ENCODE results near the gene STRA6. TPM values are rescaled to one million over a fixed set of nuclear protein-coding genes. Genes with fewer than 3 reads are reported as not detected.
A peak's percentile ranks its signal among the peaks of the same experiment; 100 is the strongest.

Gene STRA6
- total RNA-seq, 1 donor from 2014 or later: 111 TPM

DNA sequence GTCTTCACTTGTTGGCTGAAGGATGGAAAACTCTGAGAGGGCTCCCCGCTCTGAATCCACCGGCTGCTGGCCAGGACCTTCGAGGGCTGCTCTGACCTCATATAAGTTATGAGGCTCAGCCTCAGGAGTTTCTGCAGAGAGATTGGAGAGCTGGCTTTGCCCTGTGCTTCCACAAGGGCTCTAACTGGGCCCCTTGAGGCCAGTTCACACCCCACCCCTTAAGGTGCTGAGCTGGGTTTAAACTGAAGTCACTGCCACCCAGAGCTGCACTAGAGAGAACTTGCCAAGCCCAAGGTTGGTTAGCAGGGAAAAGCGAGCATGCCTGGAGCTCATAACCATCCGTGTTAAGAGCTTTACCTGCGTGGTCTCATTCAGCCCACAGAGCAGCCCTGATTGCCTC is 30.8 kb upstream of the STRA6 start:
- TF ChIP-seq, protein P1, sequence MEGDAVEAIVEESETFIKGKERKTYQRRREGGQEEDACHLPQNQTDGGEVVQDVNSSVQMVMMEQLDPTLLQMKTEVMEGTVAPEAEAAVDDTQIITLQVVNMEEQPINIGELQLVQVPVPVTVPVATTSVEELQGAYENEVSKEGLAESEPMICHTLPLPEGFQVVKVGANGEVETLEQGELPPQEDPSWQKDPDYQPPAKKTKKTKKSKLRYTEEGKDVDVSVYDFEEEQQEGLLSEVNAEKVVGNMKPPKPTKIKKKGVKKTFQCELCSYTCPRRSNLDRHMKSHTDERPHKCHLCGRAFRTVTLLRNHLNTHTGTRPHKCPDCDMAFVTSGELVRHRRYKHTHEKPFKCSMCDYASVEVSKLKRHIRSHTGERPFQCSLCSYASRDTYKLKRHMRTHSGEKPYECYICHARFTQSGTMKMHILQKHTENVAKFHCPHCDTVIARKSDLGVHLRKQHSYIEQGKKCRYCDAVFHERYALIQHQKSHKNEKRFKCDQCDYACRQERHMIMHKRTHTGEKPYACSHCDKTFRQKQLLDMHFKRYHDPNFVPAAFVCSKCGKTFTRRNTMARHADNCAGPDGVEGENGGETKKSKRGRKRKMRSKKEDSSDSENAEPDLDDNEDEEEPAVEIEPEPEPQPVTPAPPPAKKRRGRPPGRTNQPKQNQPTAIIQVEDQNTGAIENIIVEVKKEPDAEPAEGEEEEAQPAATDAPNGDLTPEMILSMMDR (IDR thresholded peaks at IDR 0.05; ENCODE audit: unreplicated experiment): no peak
- Mint-ChIP-seq H3K9me3 (no peaks in the 10 kb centered on the region), H3K27me3 (ENCODE audit: low read depth) (peaks cover 11% of the 10 kb centered on the region), H3K4me3 (no peak overlapping the region), H3K27ac (no peak overlapping the region), H3K36me3 (no peaks in the 10 kb centered on the region), H3K4me1 (peaks cover 21% of the 10 kb centered on the region)
- DNase-seq (ENCODE audit: low spot score in 2 of 2, unreplicated experiment in 2 of 2): no peak

DNA sequence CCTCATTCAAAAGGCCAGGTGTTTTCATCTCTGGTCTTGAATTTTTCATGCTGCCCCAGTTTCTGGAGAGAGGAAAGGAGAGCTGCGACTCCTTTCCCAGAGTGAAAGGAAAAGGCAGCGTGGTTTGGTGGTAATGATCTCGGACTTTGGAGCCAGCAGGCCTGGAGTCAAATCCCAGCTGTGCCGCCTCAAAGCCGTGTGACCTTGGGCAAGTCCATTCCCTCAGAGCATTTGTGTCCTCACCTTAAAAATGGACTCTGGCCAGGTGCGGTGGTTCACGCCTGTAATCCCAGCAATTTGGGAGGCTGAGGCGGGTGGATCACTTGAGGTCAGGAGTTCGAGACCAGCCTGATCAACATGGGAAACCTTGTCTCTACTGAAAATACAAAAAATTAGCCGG is 28.9 kb upstream of the STRA6 start:
- TF ChIP-seq, protein P1 (IDR thresholded peaks at IDR 0.05; ENCODE audit: unreplicated experiment): no peak
- Mint-ChIP-seq H3K9me3 (no peaks in the 10 kb centered on the region), H3K36me3 (no peaks in the 10 kb centered on the region), H3K4me3 (no peak overlapping the region), H3K27ac (no peak overlapping the region), H3K27me3 (ENCODE audit: low read depth) (peaks cover 24% of the 10 kb centered on the region), H3K4me1 (peaks cover 25% of the 10 kb centered on the region)
- DNase-seq (ENCODE audit: low spot score in 2 of 2, unreplicated experiment in 2 of 2): no peak

DNA sequence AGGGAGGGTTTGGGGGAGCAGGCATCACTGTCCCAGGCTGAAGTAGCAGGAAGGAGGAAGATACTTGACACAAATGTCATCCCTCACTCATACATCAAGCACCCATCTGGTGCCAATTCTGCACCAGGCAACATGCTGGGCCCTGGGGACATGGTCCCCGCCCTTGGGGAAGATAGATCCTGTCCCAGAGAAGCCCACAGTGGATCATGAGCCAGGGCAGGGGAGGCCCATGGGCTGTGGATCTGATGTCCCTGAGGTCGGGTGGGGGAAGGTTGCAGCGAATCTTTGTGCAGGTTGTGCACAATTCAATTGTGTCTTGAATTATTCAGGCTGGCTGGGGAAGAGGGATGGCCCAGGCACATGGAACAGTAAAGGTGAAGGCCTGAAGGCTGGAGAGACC is 27.1 kb upstream of the STRA6 start:
- H3K9me3 Mint-ChIP-seq: no peaks in the 10 kb centered on the region
- no peak overlapping the region for H3K4me3 Mint-ChIP-seq
- peaks cover 27% of the 10 kb centered on the region for H3K4me1 Mint-ChIP-seq
- H3K36me3 Mint-ChIP-seq: no peaks in the 10 kb centered on the region
- H3K27ac Mint-ChIP-seq: no peak overlapping the region
- no peak for DNase-seq (ENCODE audit: low spot score in 2 of 2, unreplicated experiment in 2 of 2)
- H3K27me3 Mint-ChIP-seq (ENCODE audit: low read depth): peaks cover 26% of the 10 kb centered on the region
- TF ChIP-seq, protein P1 (IDR thresholded peaks at IDR 0.05; ENCODE audit: unreplicated experiment): no peak

DNA sequence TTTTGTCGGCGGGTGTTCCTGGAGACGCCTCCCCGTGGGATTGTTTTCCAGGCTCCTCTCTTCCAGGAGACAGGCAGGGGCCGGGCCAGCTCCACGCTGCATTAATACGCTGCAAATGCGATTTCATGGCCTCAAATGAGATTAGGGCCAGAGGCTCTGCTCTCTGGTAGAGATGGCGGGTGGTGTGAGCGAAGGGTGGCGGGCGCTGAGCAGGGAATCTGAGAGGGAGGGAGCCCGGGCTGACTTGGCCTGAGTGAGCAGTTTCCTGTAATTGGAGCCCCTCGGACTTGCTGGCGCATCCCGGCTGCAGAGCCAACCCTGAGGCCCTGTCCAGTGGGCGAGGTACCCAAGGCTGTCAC is 26.1 kb upstream of the STRA6 start:
- Mint-ChIP-seq H3K36me3 (no peaks in the 10 kb centered on the region), H3K27ac (peak overlapping the region; percentile 63), H3K4me1 (peaks cover 29% of the 10 kb centered on the region), H3K27me3 (ENCODE audit: low read depth) (peaks cover 26% of the 10 kb centered on the region), H3K9me3 (no peaks in the 10 kb centered on the region), H3K4me3 (no peak overlapping the region)
- no peak for DNase-seq (ENCODE audit: low spot score in 2 of 2, unreplicated experiment in 2 of 2)
- TF ChIP-seq, protein P1 (IDR thresholded peaks at IDR 0.05; ENCODE audit: unreplicated experiment): no peak

DNA sequence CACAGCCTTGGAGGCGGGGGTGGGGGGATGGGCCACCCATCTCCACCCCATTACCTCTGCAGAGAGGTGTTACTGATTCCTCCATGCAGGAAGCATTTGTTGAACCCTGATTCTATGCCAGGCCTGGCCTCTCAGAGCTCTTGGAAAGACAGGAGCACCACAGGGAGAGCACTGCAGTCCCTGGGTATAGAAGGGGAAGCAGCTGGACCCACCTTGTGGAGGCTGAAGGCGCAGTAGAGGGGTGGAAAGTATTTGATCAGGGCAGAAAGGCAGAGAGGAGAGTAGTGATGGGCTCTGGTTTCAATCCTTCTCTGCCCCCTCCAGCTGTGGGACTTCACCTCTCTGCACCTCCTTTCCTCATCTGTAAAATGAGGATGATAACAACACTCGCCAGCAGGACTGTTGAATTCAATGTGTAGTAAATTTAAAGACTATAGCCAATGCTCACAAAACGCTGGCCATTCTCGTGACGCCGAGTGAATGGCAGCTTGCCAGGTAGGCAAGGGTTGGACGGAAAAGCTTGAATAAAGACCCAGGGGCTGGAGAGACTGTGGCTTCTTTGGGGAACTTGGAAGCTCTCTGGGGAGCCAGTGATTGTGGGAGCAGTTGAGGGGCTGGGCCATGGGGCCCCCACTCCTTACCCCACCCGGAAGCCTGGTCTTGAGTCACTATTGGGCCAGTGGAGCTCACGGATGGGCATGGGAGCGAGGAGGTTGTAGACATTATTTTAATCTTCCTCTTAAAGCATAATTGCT is 25.6 kb upstream of the STRA6 start:
- TF ChIP-seq, protein P1 (IDR thresholded peaks at IDR 0.05; ENCODE audit: unreplicated experiment): no peak
- DNase-seq (ENCODE audit: low spot score in 2 of 2, unreplicated experiment in 2 of 2): no peak
- Mint-ChIP-seq H3K4me1 (peaks cover 29% of the 10 kb centered on the region), H3K27me3 (ENCODE audit: low read depth) (peaks cover 27% of the 10 kb centered on the region), H3K27ac (peak overlapping the region; percentile 63), H3K36me3 (no peaks in the 10 kb centered on the region), H3K9me3 (no peaks in the 10 kb centered on the region), H3K4me3 (no peak overlapping the region)
